Activated effector memory CD4-positive, alpha-beta T cell treated with Interleukin-2 at 50 U/mL for 16 hours (primary cell): ENCODE data around the gene ZNF582.
"Not testable (repeated sequence)": the region's sequence is repeated elsewhere in the genome, so short reads cannot be mapped to it uniquely, and the experiment has no call there.

ENCODE experiments used
- DNase-seq: peaks from one replicate; pipeline ENCODE4 v3.0.0-alpha.2; 2020

The ZNF582 gene

GRCh38 chr19:56350416-56351045, 42.8 kb downstream of the ZNF582 start:
- DNase-seq: no peak

GRCh38 chr19:56348289-56348877, 45.0 kb downstream of the ZNF582 start:
- DNase-seq: no peak

- no peak for DNase-seq
Observed at GRCh38 chr19:56347163-56347778, 46.1 kb downstream of the ZNF582 start.

- DNase-seq: no peak
Observed at GRCh38 chr19:56341948-56342347, 51.4 kb downstream of the ZNF582 start.

- not testable (repeated sequence) for DNase-seq
Observed at GRCh38 chr19:56339031-56339430, 54.3 kb downstream of the ZNF582 start.

GRCh38 chr19:56337077-56337476, 56.3 kb downstream of the ZNF582 start:
- not testable (repeated sequence) for DNase-seq

- DNase-seq: not testable (repeated sequence)
Observed at GRCh38 chr19:56335371-56335770, 58.0 kb downstream of the ZNF582 start.

GRCh38 chr19:56333506-56333905, 59.8 kb downstream of the ZNF582 start:
- DNase-seq: peak; percentile 5
